ENCODE data around the gene CNTNAP5.
"Not testable (repeated sequence)": the region's sequence is repeated elsewhere in the genome, so short reads cannot be mapped to it uniquely, and the experiment has no call there.

Gene CNTNAP5

DNA sequence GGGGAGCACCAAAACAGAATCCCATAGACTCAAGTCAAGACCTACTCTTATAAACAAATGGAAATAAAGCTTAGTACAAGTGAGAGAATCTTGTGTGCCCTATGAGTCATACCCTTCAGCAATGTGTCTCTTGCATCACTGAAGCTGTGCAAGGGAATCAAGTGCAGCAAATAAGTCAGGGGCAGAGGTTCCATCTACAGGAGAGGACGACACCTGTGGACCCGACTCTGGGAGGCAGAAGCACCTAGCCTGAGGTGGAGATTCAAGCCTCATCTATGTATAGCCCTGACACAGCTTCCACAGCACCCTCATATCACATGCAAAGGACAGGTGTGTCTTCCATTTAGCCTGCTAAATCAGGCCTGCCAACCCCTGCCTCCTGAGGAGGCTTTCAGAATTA lies 298.2 kb downstream of the CNTNAP5 start:
- DNase-seq (ENCODE audit: low read depth) = no peak

DNA sequence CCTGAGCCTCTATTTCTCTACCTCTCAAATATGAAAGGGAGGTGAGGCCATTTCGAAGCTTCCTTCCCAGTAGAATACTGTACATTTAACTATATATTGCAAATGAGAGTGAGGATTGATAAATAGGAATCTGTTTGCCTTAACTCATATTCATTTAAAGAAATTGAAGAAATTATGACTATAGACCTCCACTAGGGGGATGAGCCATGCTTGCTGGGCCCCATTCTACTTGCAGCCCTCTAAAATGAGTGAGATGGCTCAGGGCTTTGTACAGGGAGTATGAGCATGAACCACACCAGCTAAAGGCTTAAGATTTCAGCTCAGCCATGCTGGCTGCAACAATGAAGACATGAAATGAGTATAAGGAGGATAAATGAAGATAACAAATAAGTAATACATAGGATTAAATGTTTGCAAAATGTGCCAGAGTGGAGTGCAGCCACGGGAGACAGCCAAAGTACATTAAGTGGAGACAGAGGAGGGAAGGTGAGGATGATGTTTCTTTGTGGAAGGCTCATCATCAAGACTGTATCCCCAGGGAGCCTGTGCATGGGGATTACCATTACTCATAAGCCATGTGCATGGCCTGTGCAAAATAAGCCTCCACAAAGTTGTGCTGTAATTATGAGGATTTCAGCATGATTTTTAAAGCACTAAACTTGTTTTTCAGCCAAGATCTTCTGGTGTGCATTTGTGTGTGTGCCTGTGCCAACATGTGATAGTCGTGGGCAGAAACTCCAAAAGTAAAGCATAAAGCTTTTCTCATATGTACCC lies 300.8 kb downstream of the CNTNAP5 start:
- no peak for DNase-seq (ENCODE audit: low read depth)

DNA sequence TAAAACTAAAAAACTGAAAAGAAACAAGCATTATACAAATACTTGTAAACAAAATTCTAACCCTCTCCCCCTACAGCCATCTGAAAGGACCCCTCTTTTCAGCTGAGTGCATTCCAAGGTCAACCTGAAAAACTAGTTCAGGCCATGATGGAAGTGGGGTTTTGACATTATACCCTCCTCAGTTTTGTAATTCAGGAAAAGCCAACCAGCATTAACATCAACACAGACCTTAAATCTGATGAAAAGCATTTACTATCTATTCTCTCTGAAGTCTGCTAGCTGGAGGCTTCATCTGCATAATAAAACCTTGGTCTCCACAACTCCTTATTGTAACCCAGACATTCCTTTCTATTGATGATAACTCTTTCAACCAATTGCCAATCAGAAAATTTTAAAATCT lies 302.2 kb downstream of the CNTNAP5 start:
- DNase-seq (ENCODE audit: low read depth) = no peak

DNA sequence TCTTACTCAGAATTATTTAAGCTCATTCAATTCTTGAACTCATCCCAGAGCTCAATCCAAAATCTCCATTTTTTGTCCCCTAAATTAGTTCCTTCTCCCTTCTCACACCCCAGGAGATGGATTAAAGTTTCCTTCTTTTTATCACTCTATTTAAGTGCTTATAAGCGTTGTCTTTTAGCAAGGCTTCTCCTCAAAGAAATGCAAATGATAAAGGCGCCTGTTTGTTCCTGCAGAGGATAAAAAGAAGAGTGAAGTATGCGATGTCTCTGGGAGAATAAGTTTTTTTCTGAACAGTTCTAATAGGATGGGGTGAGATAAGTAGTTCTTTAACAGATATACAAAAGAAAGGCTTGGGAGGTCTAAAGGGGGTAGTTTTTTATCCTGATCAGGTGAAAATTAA lies 303.3 kb downstream of the CNTNAP5 start:
- no peak for DNase-seq (ENCODE audit: low read depth)

DNA sequence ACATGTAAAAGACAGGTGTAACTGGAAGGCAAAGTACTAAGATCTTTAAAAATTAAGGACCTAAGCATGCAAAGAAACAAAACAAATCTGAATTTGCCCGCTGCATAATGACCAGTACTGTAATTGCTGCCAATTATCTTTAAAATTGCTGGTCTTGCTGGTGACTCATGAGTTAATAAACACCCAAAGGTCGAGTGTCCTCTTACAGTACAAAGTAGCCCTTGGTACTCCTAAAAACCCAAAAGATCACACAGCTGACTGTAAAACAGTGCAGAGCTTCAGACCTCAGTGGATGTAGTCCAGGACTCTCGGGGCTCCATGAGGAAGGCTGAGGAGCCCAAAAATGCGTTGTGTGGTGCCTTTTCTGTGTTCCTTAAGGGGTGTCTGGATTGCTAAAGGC lies 308.7 kb downstream of the CNTNAP5 start:
- DNase-seq (ENCODE audit: low read depth) = no peak

GRCh38 chr2:124335058-124335457 lies 310.0 kb downstream of the CNTNAP5 start:
- no peak for DNase-seq (ENCODE audit: low read depth)

DNA sequence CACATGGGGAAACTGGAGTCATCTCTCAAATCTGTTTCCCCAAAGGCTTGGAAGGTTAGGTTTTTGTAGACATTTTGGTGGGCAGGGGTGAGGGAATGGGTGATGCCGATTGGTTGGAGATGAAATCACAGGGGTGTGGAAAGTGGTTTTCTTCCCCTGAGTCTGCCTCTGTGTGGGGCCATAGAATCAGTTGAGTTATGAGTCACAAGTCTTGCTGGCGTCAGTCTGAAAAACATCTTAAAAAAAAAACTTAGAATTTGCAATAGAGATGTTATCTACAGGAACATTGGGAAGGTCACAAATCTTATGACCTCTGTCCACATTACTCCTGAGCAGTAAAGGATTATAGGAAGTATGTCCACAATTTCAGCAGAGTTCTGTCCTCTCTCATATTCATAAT lies 314.6 kb downstream of the CNTNAP5 start:
- DNase-seq (ENCODE audit: low read depth) = no peak

DNA sequence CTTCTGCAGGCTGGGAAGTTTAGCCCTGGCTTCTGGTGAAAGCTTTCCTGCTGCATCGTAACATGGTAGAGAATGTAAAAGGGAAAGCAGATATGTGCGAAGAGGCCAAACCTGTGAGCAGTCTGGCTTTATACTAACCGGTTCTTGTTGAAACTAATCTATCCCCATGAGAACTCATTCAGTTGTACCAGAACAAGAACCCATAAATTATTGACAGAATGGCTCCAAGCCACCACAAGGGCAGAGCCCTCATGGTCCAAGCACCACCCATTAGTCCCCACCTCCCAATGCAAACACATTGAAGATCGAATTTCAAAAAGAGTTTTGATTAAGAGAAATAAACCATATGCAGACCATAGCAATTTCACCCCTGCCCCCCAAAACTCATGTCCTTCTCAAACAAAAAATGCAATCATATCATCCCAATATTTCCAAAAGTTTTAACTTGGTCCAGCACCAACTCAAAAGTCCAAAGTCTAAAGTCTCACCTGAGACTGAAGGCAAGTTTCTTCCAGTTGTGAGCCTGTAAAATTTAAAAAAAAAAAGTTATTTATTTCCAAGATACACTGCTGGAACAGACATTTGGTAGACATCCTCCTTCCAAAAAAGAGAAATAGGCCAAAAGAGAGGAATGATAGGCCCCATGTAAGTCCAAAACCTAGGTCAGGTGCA lies 318.9 kb downstream of the CNTNAP5 start:
- no peak for DNase-seq (ENCODE audit: low read depth)

DNA sequence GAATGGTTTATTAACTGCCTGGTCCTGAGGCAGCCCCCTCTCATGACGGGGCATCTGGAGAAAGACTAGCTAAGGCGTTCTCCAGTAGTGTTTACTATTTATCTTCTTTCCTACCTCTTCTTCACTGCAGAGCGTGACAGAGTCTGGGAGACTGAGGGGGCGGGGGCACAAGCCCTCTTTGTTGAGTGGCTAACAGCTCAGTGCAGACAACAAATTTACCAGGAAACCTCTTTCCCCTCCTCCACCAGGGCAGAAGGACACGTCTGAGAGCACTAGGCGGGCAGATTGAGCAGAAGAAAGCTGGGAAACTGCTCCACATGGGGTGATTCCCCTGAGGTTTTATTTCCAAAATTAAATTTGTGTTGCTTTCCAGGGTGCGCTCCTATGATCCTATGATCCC lies 322.1 kb downstream of the CNTNAP5 start:
- no peak for DNase-seq (ENCODE audit: low read depth)

GRCh38 chr2:124353656-124354055 lies 328.6 kb downstream of the CNTNAP5 start:
- DNase-seq (ENCODE audit: low read depth) = no peak

DNA sequence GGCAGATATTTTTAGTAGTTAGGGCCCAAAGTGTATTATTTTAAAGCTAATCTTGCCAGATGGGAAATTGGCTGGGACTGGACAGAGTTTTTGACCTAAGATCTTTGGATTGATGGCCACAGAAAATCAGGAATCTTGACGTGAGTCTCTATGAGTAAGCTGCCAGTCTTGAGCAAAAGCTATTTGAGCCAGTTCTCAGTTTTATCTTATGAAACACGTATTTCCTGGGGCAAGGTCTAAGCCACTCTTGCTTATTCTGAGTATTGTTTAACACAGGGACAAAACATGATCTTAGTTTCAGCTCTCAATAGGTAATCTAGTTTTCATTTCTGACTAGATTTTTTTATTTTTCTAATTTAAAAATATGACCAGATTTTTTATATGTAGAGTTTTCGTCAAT lies 329.4 kb downstream of the CNTNAP5 start:
- DNase-seq (ENCODE audit: low read depth) = no peak

DNA sequence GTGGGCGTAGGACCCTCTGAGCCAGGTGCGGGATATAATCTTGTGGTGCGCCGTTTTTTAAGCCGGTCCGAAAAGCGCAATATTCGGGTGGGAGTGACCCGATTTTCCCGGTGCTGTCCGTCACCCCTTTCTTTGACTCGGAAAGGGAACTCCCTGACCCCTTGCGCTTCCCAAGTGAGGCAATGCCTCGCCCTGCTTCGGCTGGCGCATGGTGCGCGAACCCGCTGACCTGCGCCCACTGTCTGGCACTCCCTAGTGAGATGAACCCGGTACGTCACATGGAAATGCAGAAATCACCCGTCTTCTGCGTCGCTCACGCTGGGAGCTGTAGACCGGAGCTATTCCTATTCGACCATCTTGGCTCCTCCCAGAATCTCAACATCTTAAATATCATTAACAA lies 336.9 kb downstream of the CNTNAP5 start:
- DNase-seq (ENCODE audit: low read depth) = not testable (repeated sequence)

DNA sequence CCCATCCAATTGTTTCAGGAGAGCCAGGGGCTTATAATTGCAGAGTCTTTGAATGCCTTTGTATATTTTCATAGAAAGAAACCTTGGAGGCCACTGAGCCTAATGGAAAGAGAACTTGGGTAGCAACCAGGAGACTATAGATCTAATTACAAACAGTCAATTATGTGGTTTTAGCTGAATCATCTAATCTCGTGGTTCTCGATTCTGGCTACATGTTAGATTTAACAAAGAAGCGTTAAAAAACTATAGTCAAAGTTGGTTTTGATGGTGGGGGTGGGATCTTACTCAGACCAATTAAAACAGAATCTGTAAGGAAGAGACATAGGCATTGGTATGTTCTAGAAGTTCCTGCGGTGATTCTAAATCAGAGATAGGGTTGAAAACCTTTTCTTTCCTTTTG lies 344.1 kb downstream of the CNTNAP5 start:
- no peak for DNase-seq (ENCODE audit: low read depth)

- DNase-seq (ENCODE audit: low read depth) = no peak
Measured at GRCh38 chr2:124380221-124380749, 355.2 kb downstream of the CNTNAP5 start.

- no peak for DNase-seq (ENCODE audit: low read depth)
Measured at GRCh38 chr2:124382067-124382618, 357.1 kb downstream of the CNTNAP5 start.

DNA sequence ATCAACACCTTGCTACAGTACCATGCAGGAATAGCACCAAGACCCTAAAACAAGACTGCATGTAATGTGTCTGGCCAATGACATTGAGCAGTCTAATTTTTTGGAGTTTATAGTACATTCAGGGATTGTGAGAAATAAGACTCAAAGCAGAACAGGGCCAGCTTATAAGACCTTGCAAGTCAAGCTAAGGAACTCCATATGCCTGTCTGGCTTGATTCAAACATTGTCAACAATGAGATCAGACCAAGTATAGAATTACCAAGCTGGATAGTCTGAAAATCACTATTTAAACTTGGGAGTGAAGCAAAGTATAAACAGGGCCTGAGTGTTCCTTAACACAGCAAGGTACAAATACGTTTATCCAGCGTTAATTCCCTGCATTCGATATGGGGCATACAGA lies 370.9 kb downstream of the CNTNAP5 start:
- no peak for DNase-seq (ENCODE audit: low read depth)

GRCh38 chr2:124402274-124402673 lies 377.2 kb downstream of the CNTNAP5 start:
- no peak for DNase-seq (ENCODE audit: low read depth)

- not testable (repeated sequence) for DNase-seq (ENCODE audit: low read depth)
Measured at GRCh38 chr2:124407836-124408534, 382.9 kb downstream of the CNTNAP5 start.

- DNase-seq (ENCODE audit: low read depth) = no peak
Measured at GRCh38 chr2:124424074-124424473, 399.0 kb downstream of the CNTNAP5 start.

DNA sequence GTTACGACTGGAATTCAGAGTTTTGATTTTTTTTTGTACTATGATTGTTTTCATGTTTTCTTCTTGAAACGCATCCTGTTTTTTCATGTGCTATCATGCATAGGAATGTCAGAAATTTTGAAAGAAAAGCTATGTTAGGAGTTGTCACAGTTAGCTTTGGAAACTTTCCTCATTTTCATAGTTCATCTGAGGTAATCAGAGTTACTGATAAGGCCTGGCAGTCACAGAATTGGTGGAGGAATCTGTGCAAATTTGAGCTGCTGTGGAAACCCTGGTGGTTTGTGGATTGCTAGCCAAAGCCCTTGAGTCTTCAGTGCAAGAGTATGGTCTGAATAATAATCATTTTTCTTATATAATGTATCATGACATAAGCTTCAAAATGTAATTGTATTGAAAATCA lies 401.0 kb downstream of the CNTNAP5 start:
- DNase-seq (ENCODE audit: low read depth) = no peak

GRCh38 chr2:124426625-124427024 lies 401.5 kb downstream of the CNTNAP5 start:
- no peak for DNase-seq (ENCODE audit: low read depth)

- no peak for DNase-seq (ENCODE audit: low read depth)
Measured at GRCh38 chr2:124437811-124438210, 412.7 kb downstream of the CNTNAP5 start.

- no peak for DNase-seq (ENCODE audit: low read depth)
Measured at GRCh38 chr2:124450481-124450880, 425.4 kb downstream of the CNTNAP5 start.
